GM19455 (cell line): Measurements from ENCODE around the gene NRAP.

Experiments used
- ATAC-seq: cut with Tn5 transposase; IDR thresholded peaks from one replicate; pipeline ENCODE4 v1.9.1; 2021; ENCODE audit not compliant: unreplicated experiment

NRAP gene

DNA sequence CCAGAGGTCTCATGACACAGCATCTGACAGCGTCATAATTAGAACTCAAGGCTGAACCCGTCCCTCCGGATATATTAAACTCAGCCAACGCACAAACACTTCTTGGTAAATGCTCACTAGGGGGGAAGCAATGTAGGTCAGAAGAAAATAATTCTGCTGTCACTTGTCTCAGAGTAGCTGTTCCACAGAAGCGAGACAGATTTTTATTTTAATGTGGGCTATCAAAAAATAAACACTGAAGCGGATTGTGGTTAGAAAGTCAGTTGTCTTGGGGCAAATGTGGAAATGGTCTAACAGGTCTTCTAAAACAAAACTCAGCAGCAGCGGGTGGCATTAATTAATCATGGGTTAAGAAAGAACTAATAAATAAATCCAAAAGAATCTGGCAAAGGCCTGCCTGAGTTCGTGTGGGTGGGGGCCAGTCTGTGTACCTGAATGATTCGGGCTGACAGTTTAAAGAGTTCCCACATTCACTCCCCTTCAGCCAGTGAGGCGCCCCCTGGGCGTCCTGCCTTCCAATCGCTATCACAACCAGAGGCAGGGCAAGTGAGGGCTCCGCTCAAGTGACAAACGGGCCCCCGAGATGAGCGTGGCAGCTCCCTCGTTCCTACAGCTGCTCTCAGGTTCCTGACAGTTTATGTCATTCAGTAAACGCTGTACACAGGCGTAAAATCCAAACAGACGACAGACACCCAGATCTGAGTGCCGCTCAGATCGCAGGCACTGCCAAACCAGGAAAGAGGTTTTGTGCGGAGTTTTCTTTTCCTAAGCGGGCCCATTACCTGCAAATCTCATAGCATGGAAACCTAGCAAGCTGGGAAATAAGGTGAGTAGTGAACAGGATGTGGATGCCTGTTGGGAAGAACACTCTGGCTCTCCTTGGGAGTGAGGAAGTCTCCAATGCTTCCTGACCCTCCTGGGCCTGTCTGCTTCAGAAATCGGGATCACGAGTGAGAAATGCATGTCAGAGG is 52.9 kb downstream of the NRAP start:
- ATAC-seq = no peak

DNA sequence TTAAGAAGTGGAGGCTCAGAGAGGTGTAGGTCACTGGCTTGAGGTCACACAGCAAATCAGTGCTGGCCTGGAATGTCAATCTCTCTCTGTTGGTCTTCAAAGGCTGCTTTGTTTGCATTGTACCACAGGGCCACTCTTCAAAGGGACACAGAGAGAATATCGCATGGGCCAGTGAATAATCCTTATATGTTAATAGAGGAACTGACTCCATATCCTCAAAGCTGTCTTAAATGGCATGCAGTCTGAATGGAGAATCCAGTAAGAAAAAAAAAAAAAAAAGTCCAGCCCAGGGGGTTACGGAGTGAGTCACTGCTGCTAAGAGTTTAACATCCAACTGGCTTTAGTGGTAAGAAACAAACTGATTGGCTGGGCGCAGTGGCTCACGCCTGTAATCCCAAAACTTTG is 54.1 kb downstream of the NRAP start:
- ATAC-seq = no peak

GRCh38 chr10:113605268-113605978 is 58.4 kb downstream of the NRAP start:
- ATAC-seq = no peak

DNA sequence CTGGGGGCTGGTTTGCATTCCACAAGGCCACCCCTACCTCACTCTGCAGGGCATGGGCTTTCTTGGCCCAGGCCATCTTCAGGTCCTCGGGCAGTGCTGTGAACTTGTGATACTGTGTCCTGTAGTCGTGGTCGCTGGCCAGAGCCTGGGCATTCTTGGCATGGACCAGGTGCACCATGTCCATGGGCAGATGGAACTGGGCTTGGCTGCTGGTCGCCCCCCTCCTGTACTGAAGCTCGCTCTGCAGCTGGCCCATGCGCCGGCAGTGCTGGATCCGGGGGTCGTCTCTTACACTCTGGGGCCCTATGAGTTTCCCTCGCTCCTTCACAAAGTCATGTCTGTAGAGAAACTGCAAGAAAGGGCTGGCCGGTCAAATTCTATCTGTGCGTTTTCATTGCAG is 59.3 kb downstream of the NRAP start:
- ATAC-seq = no peak

DNA sequence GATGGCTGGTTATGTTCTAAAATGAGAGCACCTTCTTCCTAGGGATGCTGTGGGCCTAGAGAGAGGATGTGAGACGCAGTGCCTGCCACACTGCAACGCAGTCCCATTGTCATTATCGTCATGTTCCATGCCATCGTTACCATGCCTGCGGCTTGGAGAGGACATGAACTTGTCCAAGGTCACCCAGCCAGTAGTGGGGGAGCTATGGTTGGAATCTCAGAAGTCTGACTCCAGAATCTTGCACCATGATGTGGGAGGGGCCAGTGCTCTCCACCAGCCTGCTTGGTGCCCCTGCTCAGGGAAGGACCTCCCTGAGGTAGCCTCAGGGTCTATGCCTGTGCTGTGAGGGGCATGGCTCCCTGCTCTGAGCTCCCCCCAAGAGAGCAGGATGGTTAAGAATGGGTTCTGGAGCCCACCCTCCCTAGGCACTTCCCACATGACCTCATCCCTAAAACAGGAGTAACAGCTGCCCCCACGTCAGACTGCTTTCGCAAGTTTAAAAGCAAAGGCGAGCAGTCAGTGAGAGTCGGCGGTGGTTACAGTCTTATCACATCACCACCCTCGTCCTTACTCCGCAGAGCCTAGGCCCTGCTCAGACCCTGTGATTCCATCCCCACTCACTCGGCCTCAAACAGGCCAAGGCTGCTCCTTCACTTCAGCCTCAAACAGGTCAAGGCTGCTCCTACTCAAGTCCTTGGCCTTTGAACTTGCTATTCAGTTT is 60.6 kb downstream of the NRAP start:
- no peak for ATAC-seq

DNA sequence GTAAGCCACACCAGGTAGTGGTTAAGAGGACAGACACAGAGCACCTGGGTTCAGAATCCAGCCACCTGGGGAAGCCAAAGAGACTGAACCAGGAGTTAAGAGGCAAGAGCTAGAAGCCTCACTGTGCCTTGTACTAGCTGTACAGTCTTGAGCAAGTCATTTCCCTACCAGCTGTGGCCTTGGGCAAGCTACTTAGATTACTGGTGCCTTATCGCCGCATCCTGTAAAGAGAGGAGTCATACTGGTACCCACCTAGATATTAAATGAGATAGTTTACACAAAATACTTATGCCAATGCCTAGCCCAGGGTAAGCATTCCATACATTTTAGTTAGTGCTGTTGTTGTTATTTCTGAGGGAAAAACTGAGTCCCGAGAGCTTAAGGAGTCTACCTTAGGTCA is 63.3 kb downstream of the NRAP start:
- ATAC-seq = no peak

- no peak for ATAC-seq
Measured at GRCh38 chr10:113594652-113595051, 69.2 kb downstream of the NRAP start.

DNA sequence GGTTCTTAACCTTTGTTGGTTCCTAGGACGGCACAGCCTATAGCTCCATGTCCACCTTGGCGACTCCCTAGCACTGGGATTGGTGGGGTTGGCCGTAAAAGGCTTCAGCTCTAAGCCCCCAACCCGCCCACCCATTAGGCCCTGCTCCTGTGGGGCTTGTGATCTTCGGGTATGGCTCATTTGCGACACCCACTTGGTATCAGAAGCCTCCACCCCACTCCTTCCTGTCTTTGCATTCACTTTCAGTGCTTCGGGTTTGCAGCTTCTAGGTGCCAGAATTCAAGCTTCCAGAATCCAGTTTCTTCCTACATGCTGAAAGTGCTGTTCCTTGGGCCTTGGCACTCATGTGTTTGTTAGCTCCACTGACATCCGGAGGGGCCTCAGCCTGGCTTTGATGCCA is 71.5 kb downstream of the NRAP start:
- no peak for ATAC-seq

GRCh38 chr10:113590581-113590980 is 73.3 kb downstream of the NRAP start:
- no peak for ATAC-seq

GRCh38 chr10:113589201-113589770 is 74.6 kb downstream of the NRAP start:
- no peak for ATAC-seq

DNA sequence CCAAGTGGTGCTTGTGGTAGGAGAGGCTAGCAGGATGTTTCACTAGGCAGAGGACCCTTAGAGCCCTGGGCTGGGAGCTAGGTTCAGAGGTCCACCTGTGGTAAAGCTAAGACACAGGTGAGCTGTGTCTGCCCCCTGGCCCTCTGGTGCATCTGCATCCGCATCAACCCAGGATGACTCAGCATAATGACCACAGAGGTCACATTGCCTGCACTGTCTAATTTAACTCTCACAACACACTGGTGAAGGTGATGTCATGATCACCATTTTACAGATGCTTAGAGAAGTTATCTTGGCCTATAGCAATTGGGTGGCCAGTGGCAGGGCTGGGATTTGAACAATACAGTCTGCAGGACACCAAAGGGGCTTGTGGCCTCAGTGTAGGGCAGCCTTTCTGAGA is 77.9 kb downstream of the NRAP start:
- ATAC-seq = no peak

DNA sequence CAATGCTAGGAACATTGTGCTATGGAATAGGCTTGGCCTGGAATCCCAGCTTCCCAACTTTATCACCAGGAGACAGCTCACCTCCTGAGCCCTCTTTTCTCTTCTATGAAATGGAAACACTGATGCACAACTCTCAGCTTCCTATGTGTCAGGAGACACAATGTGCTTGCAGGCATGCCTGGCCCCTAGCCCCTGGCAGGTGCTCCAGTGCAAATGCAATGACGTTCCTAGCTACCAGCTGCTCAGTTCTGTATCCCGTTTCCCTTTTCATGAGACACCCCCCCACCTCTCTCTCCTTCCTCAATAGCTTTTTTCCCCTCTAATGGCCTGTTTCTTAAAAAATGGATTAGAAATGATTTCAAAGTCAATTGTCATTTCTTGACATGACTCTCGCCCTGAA is 80.3 kb downstream of the NRAP start:
- no peak for ATAC-seq

- no peak for ATAC-seq
Measured at GRCh38 chr10:113581092-113581491, 82.7 kb downstream of the NRAP start.

DNA sequence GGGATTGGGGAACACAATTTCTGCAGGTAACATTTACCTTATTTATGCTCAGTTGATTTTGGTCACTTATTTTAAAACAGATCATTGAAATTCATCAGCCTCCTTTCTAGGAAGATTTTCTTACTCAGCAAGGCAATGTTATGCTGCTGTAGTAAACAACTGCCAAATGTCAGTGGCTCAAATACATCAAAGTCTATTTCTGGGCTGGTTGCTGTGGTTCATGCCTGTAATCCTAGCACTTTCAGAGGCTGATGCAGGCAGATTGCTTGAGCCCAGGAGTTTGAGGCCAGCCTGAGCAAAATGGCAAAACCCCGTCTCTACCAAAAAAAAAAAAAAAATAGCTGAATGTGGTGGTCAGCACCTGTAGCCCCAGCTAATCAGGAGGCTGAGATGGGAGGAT is 85.1 kb downstream of the NRAP start:
- ATAC-seq = no peak

GRCh38 chr10:113576852-113577251 is 87.0 kb downstream of the NRAP start:
- ATAC-seq = no peak

- no peak for ATAC-seq
Measured at GRCh38 chr10:113573368-113573767, 90.5 kb downstream of the NRAP start.

DNA sequence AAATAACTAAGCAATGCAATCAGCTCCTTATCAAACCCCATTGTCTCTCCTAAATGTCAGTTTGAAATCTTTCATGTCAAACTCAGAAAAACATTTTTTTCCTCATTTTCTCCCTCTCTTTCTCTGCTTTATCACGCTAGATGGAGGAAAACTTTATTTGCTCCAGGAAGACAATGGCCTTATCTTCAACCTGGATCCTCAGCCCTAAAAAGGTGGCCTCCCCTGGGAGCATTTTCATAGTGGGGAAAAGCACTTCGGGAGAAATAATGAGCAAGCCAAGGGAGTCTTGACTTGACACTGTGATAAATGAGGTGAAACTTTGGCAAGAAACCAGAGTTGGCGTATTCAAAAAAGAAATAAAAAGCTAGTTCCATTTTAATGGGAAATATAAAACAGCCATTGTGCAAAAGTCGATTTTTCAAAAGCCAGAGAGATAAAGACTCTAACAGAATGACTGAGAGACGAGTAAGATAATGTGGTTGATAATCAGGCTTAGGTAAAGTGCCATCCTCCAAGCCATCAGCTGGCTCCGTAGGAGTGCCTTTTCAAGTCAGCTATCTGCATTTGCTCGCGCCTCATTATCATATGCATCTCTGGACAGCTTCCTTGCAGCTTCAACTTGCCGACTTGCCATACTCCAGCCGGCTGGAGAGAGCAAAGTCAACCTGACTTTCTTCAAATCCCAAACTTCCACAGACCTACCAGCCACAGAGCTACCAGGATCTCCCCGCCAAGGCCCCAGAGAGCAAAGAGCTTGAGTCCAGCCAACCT is 91.1 kb downstream of the NRAP start:
- no peak for ATAC-seq

DNA sequence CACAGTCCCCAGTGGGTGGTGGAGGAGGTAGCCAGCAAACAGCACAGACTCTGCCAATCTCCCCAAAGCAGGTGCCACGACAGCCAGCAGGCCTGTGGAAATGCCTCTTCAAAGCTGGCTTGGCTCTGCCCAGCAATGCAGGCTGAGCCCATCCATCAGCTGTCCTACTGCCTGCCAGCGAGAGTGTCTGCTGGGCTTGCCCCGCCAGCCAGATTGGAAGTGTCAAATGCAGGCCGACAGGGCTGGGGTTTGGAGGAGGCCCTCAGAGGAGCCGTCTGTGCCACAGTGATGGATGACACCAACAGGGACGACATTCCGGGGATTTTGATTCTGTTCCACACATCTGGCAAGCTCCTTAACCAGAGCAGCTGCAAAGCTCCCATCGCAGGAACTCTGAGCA is 94.3 kb downstream of the NRAP start:
- ATAC-seq = no peak

- ATAC-seq = no peak
Measured at GRCh38 chr10:113566888-113567287, 97.0 kb downstream of the NRAP start.

- ATAC-seq = no peak
Measured at GRCh38 chr10:113565364-113565763, 98.5 kb downstream of the NRAP start.
